ENCODE measurements around the gene ALG6. TPM values are rescaled to one million over a fixed set of nuclear protein-coding genes. Genes with fewer than 3 reads are reported as not detected.

Gene ALG6
- total RNA-seq, 4 donors from 2014 or later = 4.2 to 10.3 (median 8.8) TPM

DNA sequence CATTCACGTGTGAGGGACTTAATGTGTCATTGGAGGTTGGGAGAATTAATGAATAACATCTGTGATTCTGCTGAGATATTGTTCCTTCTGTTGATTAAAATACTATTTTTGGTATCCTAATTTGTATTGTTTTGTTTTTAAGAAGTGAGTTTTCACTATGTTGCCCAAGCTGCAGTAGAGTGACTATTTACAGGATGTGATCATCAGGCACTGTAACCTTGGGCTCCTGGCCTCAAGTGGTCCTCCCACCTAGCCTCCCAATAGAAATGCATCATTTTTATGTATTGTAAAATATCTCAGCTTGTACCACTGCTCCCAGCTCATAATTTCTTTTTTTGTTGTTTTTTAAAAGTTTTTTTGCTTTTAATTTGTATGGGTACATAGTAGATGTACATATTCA, 14.3 kb downstream of the ALG6 start:
- DNase-seq (ENCODE audit: low spot score) (no peak), ATAC-seq (ENCODE audit: low FRiP score) (no peak)
- no peak for TF ChIP-seq CTCF (IDR thresholded peaks at IDR 0.05)

GRCh38 chr1:63401945-63402344, 34.5 kb downstream of the ALG6 start:
- ATAC-seq (ENCODE audit: low FRiP score) (no peak), DNase-seq (ENCODE audit: low spot score) (no peak)
- TF ChIP-seq CTCF (IDR thresholded peaks at IDR 0.05) = no peak

DNA sequence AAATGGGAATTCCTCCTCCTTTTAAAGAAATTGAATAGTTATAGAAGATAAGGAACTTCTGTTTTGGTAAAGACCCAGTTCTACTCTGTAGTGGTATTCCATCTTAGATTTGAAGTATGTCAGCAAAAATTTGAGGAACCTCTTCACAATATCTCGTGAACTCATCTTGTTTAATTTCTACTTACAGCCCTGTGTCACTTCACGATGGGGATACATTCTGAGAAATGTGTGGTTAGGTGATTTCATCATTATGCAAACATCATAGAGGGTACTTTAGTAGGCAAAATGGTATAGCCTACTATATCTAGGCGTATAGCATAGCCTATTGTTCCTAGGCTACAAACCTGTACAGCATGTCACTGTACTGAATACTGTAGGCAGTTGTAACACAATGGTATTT, 36.0 kb downstream of the ALG6 start:
- no peak for TF ChIP-seq CTCF (IDR thresholded peaks at IDR 0.05)
- DNase-seq (ENCODE audit: low spot score) (no peak), ATAC-seq (ENCODE audit: low FRiP score) (no peak)

DNA sequence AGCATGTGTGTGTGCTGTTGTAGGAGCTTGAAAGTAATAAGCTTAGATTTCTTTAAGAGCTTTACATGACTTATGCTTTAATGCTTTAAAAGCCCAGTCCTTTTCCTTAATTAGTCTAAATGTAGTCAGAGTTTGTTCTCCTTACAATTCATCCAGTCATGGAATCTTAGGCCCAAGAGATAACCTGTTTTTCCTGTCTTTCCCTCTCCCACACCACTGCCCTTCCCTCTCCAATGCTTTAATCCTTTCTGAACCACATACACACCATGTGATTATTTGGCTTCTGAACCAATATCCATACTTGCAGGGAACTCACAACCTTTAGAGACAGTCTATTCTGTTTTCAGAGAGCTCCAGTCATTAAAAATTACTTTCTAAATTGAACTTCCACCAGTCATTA, 37.6 kb downstream of the ALG6 start:
- no peak for DNase-seq (ENCODE audit: low spot score)
- no peak for TF ChIP-seq CTCF (IDR thresholded peaks at IDR 0.05)
- ATAC-seq (ENCODE audit: low FRiP score) = no peak

DNA sequence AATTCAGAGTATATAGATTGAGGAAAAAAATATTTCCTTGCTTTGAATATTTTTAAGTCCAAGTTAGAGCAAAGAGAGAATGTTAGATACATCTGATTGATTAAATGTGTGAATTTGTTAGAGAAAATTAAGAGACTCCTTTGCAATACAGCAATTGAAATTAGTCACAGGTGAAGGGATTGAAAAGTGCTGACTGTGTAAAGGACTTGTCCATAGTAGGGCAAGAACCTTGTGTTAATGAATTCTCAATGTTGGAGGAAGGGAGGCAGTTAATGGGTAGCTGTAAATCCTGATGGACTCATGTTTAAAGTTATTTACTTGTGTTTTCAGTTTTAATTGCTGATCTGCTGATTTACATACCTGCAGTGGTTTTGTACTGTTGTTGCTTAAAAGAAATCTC, 38.6 kb downstream of the ALG6 start:
- DNase-seq (ENCODE audit: low spot score) (no peak), ATAC-seq (ENCODE audit: low FRiP score) (no peak)
- no peak for TF ChIP-seq CTCF (IDR thresholded peaks at IDR 0.05)

DNA sequence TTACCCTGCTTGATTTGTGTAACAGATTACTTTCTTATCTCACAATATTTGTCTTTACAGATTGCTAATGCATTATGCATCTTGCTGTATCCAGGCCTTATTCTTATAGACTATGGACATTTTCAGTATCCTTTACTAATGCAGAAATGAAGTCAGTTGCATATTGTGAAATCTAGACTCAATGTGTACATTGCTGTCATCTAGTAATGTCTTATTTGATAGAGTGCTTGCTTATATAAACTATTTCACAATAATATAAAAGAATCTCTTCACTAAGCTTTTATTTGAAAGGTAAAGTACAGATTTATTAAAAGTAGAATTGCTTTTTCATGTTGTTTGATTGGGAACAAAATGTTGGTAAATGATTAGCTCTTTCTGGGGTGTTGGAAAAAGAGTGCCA, 39.6 kb downstream of the ALG6 start:
- DNase-seq (ENCODE audit: low spot score) (no peak), ATAC-seq (ENCODE audit: low FRiP score) (no peak)
- no peak for TF ChIP-seq CTCF (IDR thresholded peaks at IDR 0.05)

GRCh38 chr1:63408331-63408730, 40.9 kb downstream of the ALG6 start:
- DNase-seq (ENCODE audit: low spot score) (no peak), ATAC-seq (ENCODE audit: low FRiP score) (no peak)
- no peak for TF ChIP-seq CTCF (IDR thresholded peaks at IDR 0.05)

Measured in omental fat pad (tissue), 4 donors.